Thyroid gland (tissue), 4 donors: ENCODE results near the gene SUN1.

Experiments
- CTCF ChIP-seq, 6 experiments: fragments of 200-600 bp in 3 of 6; fragments of 450-650 bp in 3 of 6; sonication (generic) in 3 of 6; IDR thresholded peaks; one replicate each; pipeline ENCODE4 v1.5.1; 2016 to 2019; ENCODE audit warnings: antibody characterized with exemption in 6 of 6, mild to moderate bottlenecking in 2 of 6, inconsistent platforms in 1 of 6, moderate library complexity in 1 of 6
- POLR2A ChIP-seq, 2 donors: fragments of 450-650 bp; IDR thresholded peaks; one replicate each; pipeline ENCODE4 v1.6.1; 2017; ENCODE audit warnings: antibody characterized with exemption in 2 of 2, mild to moderate bottlenecking in 2 of 2, moderate library complexity in 1 of 2

- TF ChIP-seq POLR2A (IDR thresholded peaks at IDR 0.05) (no peak), CTCF (IDR thresholded peaks at IDR 0.05) (no peak)
These were observed 81.7 kb downstream of the SUN1 start for GRCh38 chr7:913736-914520.
